Activated CD4-positive, alpha-beta T cell treated with anti-CD3 and anti-CD28 coated beads, Interleukin-2, amount 50 U/mL, for 16 hours (primary cell): ENCODE results near the gene TTLL8.
A peak's percentile ranks its signal among the peaks of the same experiment; 100 is the strongest.

Source experiments
- DNase-seq: peaks from one replicate; pipeline ENCODE4 v3.0.0-alpha.2; 2020

Gene TTLL8

GRCh38 chr22:50016988-50017700 lies 41.0 kb downstream of the TTLL8 start:
- peak; percentile 92 for DNase-seq

GRCh38 chr22:50016308-50016987 lies 41.6 kb downstream of the TTLL8 start:
- no peak for DNase-seq

- DNase-seq, result no peak
These were observed 42.4 kb downstream of the TTLL8 start for GRCh38 chr22:50015451-50016307.

GRCh38 chr22:50014655-50015401 lies 43.3 kb downstream of the TTLL8 start:
- DNase-seq, result no peak

GRCh38 chr22:50014053-50014501 lies 44.0 kb downstream of the TTLL8 start:
- no peak for DNase-seq

- no peak for DNase-seq
These were observed 45.6 kb downstream of the TTLL8 start, which contains the start of gene IL17REL for GRCh38 chr22:50012211-50013181. IL17REL (minus strand) TSS chr22:50012765; CDS start chr22:50012646, 119 bp downstream.

GRCh38 chr22:50011447-50012210 lies 46.5 kb downstream of the TTLL8 start:
- no peak for DNase-seq

GRCh38 chr22:50010676-50011446 lies 47.2 kb downstream of the TTLL8 start:
- DNase-seq, result no peak

- no peak for DNase-seq
These were observed 48.1 kb downstream of the TTLL8 start for GRCh38 chr22:50009765-50010675.

GRCh38 chr22:50009251-50009650 lies 48.8 kb downstream of the TTLL8 start:
- no peak for DNase-seq

GRCh38 chr22:50008151-50009040 lies 49.7 kb downstream of the TTLL8 start:
- no peak for DNase-seq

GRCh38 chr22:50007057-50007511 lies 51.0 kb downstream of the TTLL8 start:
- DNase-seq, result no peak

- DNase-seq, result no peak
These were observed 53.2 kb downstream of the TTLL8 start for GRCh38 chr22:50004918-50005317.

GRCh38 chr22:50002791-50003190 lies 55.3 kb downstream of the TTLL8 start:
- no peak for DNase-seq

GRCh38 chr22:50001388-50002231 lies 56.5 kb downstream of the TTLL8 start:
- no peak for DNase-seq

- DNase-seq, result no peak
These were observed 57.3 kb downstream of the TTLL8 start for GRCh38 chr22:50000587-50001387.
